GM13977 (cell line): ENCODE results near the gene HBZ.
"Not testable (repeated sequence)": the region's sequence is repeated elsewhere in the genome, so short reads cannot be mapped to it uniquely, and the experiment has no call there.

Experiments
- DNase-seq: peaks from one replicate; pipeline ENCODE4 v3.0.0; 2012; ENCODE audit warnings: low spot score
- in situ Hi-C: fragments of 300-500 bp; cut with MboI; formaldehyde crosslinking; loops from one replicate; pipeline ENCODE4 v1.12.0; 2022; ENCODE audit warnings: low sequenced_read_pairs, low pct_unique_long_range_greater_than_20kb, mixed read lengths, inconsistent platforms; ENCODE audit not compliant: unreplicated experiment
- TF ChIP-seq, protein P1 (sequence below): IDR thresholded peaks from 2 replicates; pipeline ENCODE4 v1.5.1; 2012; ENCODE audit warnings: mild to moderate bottlenecking, control low read depth; ENCODE audit not compliant: insufficient read depth; ENCODE audit errors: extremely low read depth, missing control alignments

HBZ gene

DNA sequence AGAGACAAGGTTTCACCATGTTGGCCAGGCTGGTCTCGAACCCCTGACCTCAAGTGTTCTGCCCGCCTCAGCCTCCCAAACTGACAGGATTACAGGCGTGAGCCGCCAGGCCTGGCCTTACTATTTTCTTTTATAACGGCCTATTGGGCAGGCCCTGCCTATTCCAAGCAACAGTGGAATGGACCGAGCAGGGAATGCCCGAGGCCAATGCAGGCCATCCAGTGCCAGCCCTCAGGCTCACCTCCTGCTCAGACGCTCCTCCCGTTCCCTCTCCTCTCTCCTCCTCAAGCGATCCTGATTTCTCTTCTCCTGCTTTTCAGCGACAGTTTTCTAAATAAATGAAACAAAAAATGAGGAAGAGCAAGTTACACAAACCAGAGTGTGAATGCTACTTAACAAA, 40.2 kb downstream of the HBZ start:
- TF ChIP-seq, protein P1, sequence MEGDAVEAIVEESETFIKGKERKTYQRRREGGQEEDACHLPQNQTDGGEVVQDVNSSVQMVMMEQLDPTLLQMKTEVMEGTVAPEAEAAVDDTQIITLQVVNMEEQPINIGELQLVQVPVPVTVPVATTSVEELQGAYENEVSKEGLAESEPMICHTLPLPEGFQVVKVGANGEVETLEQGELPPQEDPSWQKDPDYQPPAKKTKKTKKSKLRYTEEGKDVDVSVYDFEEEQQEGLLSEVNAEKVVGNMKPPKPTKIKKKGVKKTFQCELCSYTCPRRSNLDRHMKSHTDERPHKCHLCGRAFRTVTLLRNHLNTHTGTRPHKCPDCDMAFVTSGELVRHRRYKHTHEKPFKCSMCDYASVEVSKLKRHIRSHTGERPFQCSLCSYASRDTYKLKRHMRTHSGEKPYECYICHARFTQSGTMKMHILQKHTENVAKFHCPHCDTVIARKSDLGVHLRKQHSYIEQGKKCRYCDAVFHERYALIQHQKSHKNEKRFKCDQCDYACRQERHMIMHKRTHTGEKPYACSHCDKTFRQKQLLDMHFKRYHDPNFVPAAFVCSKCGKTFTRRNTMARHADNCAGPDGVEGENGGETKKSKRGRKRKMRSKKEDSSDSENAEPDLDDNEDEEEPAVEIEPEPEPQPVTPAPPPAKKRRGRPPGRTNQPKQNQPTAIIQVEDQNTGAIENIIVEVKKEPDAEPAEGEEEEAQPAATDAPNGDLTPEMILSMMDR, result no peak
- in situ Hi-C loops, result no loop called here
- DNase-seq, result no peak

DNA sequence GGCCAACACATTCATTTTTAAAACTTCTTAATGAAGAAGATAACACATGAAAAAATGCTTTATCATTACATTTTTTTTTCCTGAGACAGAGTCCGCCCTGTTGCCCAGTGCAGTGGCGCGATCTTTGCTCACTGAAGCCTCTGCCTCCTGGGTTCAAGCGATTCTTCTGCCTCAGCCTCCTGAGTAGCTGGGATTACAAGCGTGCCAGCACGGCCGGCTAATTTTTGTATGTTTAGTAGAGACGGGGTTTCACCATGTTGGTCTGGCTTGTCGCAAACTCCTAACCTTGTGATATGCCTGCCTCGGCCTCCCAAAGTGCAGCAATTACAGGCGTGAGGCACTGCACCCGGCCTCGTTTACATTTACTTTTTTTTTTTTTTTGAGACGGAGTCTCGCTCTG, 41.0 kb downstream of the HBZ start:
- in situ Hi-C loops, result no loop called here
- TF ChIP-seq, protein P1, result no peak
- no peak for DNase-seq

DNA sequence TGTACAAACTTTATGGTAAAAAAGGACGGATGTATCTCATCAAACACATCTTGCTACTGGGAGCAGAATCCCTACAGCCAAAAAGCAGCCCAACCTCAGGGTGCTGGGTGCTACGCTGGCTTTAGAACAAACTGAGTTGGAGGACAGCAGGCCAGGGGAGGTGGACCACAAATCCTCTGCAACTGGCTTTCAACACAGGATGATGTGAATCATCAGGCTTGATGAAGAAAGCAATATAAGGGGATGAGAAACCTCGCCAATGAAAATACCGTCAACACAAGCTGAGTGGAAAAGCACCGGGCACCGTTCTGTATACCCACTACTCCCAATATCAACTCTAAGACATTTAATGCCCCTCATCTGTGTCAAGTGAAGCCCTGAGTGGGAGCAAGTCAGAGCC, 42.1 kb downstream of the HBZ start:
- no peak for DNase-seq
- TF ChIP-seq, protein P1, result no peak
- in situ Hi-C loops, result no loop called here

DNA sequence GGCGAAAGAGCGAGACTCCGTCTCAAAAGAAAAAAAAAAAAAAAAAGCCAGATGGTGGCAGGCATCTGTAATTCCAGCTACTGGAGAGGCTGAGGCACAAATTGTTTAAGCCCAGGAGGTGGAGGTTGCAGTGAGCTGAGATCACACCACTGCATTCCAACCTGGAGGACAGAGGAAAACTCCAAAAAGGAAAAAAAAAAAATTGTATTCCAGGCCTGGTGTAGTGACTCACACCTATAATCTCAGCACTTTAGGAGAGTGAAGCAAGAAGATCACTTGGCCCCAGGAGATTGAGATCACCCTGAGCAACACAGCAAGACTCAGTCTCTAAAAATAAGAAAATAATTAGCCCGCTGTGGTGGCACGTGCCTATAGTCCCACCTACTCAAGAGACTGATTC, 47.9 kb downstream of the HBZ start:
- in situ Hi-C loops, result no loop called here
- TF ChIP-seq, protein P1, result no peak
- no peak for DNase-seq

DNA sequence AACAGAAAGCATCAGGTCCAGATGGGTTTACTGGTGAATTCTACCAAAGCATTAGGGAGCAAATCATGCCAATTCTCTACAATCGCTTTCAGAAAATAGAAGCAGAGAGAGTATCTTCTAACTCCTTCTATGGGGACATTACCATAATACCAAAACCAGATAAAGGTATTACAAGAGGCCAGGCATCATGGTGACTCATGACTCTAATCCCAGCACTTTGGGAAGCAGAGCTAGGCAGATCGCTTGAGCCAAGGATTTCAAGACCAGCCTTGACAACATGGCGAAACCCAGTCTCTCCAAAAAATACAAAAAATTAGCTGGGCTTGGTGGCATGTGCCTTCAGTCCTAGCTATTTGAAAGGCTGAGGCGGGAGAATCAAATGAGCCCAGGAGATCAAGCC, 50.8 kb downstream of the HBZ start:
- TF ChIP-seq, protein P1, result no peak
- in situ Hi-C loops, result no loop called here
- no peak for DNase-seq

DNA sequence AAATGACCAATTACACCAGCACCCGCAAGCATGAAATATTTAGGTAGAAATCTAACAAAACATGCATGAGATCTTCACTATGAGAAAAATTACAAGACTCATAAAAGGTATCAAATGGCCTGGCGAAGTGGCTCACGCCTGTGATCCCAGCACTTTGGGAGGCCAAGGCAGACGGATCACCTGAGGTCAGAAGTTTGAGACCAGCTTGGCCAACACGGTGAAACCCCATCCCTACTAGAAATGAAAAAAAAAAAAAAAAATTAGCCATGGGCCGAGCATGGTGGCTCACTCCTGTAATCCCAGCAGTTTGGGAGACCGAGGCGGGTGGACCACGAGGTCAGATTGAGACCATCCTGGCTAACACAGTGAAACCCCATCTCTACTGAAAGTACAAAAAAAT, 51.6 kb downstream of the HBZ start:
- in situ Hi-C loops, DNase-seq: not testable (repeated sequence)
